Activated naive CD8-positive, alpha-beta T cell treated with anti-CD3 and anti-CD28 coated beads, Interleukin-2, amount 10 ng/mL, durations not matched to agents 7 days and 5 days (primary cell): ENCODE results near the gene ANKRD10. TPM values are rescaled to one million over a fixed set of nuclear protein-coding genes. Genes with fewer than 3 reads are reported as not detected.

Source experiments
- ATAC-seq: fragments of 150-1000 bp; cut with Tn5 transposase; one replicate; pipeline ENCODE4 v1.10.0; 2021; ENCODE audit warnings: low read depth, moderate library complexity
- POLR2A ChIA-PET: fragments of 350-600 bp; sonication (Branson Sonifier 250); formaldehyde crosslinking; loops from one replicate; lab custom pipeline; 2021; ENCODE audit warnings: antibody characterized with exemption; lab: Charles Lee
- DNase-seq: peaks from one replicate; pipeline ENCODE4 v3.0.0; 2021
- H3K27ac Mint-ChIP-seq: one replicate; pipeline ENCODE4 v1.8.0; 2022; ENCODE audit warnings: mild to moderate bottlenecking, mixed read lengths
- H3K27me3 Mint-ChIP-seq: one replicate; pipeline ENCODE4 v1.8.0; 2022; ENCODE audit warnings: mild to moderate bottlenecking, moderate library complexity, mixed read lengths
- H3K36me3 Mint-ChIP-seq: one replicate; pipeline ENCODE4 v1.8.0; 2021; ENCODE audit warnings: mild to moderate bottlenecking, mixed read lengths
- H3K4me1 Mint-ChIP-seq: one replicate; pipeline ENCODE4 v1.8.0; 2021; ENCODE audit warnings: mixed read lengths
- H3K4me3 Mint-ChIP-seq: one replicate; pipeline ENCODE4 v1.8.0; 2022; ENCODE audit warnings: mild to moderate bottlenecking, moderate library complexity, mixed read lengths
- H3K9me3 Mint-ChIP-seq: one replicate; pipeline ENCODE4 v1.8.0; 2021; ENCODE audit warnings: mixed read lengths
- total RNA-seq, 2 experiments: library from RNA; stranded (reverse); gene quantifications; one replicate each; pipeline ENCODE4 v1.2.3, GENCODE V29; 2021

Gene ANKRD10
- total RNA-seq, 2 experiments from 2014 or later, result 117 to 119 TPM

DNA sequence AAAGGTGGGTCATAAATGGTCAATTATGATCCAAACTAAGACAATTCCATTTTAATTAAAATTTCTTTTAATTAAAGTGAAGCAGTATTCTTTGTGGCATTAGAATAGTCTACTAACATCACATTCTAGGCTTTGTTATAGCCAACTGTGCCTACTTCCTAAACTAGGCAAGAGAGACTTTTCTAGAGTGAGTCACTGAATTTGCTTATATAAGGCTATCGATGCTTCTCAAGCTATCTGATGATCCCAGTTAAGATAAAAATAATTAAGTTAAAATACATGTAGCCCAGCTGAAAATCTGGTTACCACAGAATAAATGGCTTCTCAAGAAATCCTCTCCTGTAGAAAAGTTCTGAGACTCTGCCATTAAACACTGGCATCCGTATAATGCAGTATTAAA lies 12.5 kb downstream of the ANKRD10 start:
- DNase-seq (no peak), ATAC-seq (no peak)
- H3K4me3 Mint-ChIP-seq, result no peak overlapping the region
- H3K27me3 Mint-ChIP-seq, result no peaks in the 10 kb centered on the region
- no peak overlapping the region for H3K27ac Mint-ChIP-seq
- peaks cover 29% of the 10 kb centered on the region for H3K36me3 Mint-ChIP-seq
- peaks cover 10% of the 10 kb centered on the region for H3K4me1 Mint-ChIP-seq
- H3K9me3 Mint-ChIP-seq, result no peaks in the 10 kb centered on the region
- POLR2A ChIA-PET, result no interaction called here

DNA sequence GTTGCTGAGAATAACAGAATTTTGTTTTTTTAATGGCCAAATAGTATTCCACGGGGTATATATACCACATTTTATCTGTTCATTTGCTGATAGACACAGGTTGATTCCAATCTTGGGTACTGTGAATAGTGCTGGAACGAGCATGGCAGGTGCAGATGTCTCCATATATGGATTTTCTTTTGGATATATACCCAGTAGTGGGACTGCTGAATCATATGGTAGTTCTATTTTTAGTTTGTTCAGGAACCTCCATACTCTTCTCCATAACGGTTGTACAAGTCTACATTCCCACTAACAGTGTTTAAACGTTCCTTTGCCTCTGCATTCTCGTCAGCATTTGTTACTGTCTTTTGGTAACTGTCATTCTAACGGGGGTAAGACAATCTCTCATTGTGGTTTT lies 17.3 kb downstream of the ANKRD10 start:
- no peaks in the 10 kb centered on the region for H3K27me3 Mint-ChIP-seq
- no peak overlapping the region for H3K27ac Mint-ChIP-seq
- H3K4me3 Mint-ChIP-seq, result no peak overlapping the region
- H3K36me3 Mint-ChIP-seq, result peaks cover 16% of the 10 kb centered on the region
- DNase-seq (no peak), ATAC-seq (no peak)
- peaks cover 3% of the 10 kb centered on the region for H3K4me1 Mint-ChIP-seq
- no peaks in the 10 kb centered on the region for H3K9me3 Mint-ChIP-seq
- POLR2A ChIA-PET, result no interaction called here

DNA sequence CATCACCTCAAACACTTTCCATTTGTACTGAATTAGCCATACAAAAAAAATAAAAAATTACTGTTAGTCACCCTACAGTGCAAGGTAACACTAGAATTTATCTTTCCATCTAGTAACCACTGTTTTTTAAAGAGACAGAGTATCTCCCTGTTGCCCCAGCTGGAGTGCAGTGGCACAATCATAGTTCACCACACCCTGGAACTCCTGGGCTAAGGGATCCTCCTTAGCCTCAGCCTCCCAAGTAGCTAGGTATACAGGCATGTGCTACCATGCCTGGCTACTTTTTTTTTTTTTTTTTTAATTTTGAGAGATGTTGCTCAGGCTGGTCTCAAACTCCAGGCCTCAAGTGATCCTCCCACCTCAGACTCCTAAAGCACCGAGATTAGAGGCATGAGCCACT lies 17.9 kb downstream of the ANKRD10 start:
- no peak overlapping the region for H3K27ac Mint-ChIP-seq

DNA sequence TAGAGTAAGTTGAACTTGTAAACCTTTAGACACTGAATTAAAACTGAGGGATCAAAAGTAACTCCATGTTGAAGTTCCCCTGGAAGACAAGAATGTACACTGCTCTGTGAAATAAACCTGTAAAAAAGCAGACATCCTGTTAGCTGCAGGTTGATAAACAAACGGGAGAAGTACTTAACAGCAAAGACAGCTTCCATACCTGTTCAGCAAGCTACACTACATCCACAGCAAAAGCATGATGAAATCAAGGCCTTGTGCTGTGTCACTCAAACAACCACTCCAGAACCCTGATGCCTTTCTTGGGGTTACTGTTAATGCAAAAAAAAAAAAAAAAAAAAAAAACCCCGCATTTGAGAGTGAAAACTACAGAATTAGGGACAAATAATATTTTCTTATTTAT lies 20.8 kb downstream of the ANKRD10 start:
- Mint-ChIP-seq H3K4me1 (peaks cover 3% of the 10 kb centered on the region), H3K36me3 (peaks cover 15% of the 10 kb centered on the region), H3K9me3 (no peaks in the 10 kb centered on the region), H3K27me3 (no peaks in the 10 kb centered on the region), H3K27ac (peak overlapping the region; percentile 65), H3K4me3 (no peak overlapping the region)
- ATAC-seq (no peak), DNase-seq (no peak)
- POLR2A ChIA-PET, result no interaction called here

More for the DNA sequence above, 17.9 kb downstream of the ANKRD10 start:
- ATAC-seq (no peak), DNase-seq (no peak)
- H3K4me3 Mint-ChIP-seq, result no peak overlapping the region
- H3K27me3 Mint-ChIP-seq, result no peaks in the 10 kb centered on the region
- peaks cover 3% of the 10 kb centered on the region for H3K4me1 Mint-ChIP-seq
- H3K36me3 Mint-ChIP-seq, result peaks cover 19% of the 10 kb centered on the region
- H3K9me3 Mint-ChIP-seq, result no peaks in the 10 kb centered on the region
- POLR2A ChIA-PET, result no interaction called here

DNA sequence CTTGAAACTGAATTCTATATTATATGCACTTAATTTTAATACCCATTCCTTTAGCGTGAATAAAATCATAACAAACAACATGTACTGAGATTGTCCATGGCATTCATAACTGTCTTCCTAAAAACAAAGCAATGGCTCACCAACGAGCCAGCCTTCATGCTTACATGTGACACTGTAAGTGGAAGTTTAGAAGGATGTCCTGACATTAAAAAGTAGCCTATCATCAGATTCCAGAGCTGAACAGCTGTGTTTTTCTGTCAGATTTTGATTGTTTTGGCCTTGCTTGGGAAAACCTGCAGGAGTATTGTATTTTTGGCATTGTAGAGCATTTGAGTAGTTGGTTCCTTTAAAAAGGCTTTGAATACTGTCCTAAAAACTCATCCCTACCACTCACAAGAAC lies 21.3 kb downstream of the ANKRD10 start:
- H3K27ac Mint-ChIP-seq, result peak overlapping the region; percentile 65
- ATAC-seq (no peak), DNase-seq (no peak)
- H3K36me3 Mint-ChIP-seq, result peaks cover 15% of the 10 kb centered on the region
- H3K4me1 Mint-ChIP-seq, result peaks cover 3% of the 10 kb centered on the region
- no peaks in the 10 kb centered on the region for H3K27me3 Mint-ChIP-seq
- H3K9me3 Mint-ChIP-seq, result no peaks in the 10 kb centered on the region
- POLR2A ChIA-PET, result no interaction called here
- H3K4me3 Mint-ChIP-seq, result no peak overlapping the region

DNA sequence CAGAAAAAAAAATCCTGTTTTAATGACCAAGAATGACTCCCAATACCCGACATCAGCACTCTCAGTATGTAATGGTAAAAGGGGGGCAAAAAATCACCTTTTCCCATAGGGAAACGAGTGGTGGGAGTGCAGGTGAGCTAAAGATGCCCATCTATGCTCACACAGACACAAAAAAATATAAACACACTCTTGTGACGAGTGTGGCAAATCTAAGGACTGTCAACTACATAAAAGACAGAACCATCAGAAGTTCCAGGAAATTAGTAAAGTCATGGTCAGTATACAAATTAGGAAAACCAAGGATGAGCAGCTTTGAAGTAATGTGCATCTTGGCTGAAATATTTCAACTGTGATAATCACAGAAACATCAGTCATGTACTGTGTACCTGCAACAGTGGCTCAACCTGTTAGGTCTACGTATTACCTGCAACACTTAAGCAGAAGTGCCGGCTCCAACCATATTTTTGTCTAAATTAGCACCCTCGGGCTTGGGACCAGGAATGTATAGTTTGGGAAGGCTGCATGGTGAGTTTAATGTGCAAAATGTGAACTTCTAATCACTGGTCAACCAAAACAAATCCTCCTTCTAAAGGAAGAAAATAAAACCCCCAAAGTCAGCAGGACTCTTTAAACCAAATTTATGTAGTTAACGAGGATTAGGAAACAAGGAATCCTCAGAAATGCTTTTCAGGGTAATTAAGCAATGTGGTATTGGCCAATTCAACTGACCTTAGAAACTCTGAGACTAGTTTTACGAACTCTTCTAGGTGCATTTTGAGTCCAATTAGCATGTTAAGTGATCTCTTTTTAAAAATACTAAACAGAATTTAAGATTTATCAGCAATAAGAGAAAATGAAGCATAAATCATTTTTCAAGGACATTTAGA lies 24.3 kb downstream of the ANKRD10 start:
- Mint-ChIP-seq H3K36me3 (peaks cover 9% of the 10 kb centered on the region), H3K4me3 (no peak overlapping the region), H3K27ac (no peak overlapping the region), H3K9me3 (no peaks in the 10 kb centered on the region), H3K4me1 (peaks cover 1% of the 10 kb centered on the region), H3K27me3 (no peaks in the 10 kb centered on the region)
- DNase-seq (no peak), ATAC-seq (no peak)
- POLR2A ChIA-PET, result no interaction called here

DNA sequence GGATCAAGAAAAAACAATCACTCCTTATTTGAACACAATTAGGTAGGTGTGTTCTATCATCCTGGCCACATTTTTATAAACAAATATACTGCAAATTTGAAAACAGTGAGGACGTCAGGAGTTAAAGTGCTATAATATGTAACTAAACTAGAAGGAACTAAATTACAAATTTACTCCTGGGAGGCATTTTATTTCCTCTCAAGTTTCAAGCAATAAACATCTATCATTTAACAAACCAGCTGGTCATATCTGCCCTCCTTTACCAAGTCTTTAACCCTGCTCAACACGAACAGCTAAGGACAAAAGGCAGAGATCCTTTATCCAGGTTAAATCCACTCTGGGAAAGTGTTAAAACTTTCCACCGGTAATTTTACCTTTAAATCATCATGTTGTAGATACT lies 26.5 kb downstream of the ANKRD10 start:
- DNase-seq (no peak), ATAC-seq (no peak)
- POLR2A ChIA-PET, result no interaction called here
- H3K4me3 Mint-ChIP-seq, result no peak overlapping the region
- H3K27ac Mint-ChIP-seq, result no peak overlapping the region
- H3K27me3 Mint-ChIP-seq, result no peaks in the 10 kb centered on the region
- peaks cover 7% of the 10 kb centered on the region for H3K36me3 Mint-ChIP-seq
- peaks cover 10% of the 10 kb centered on the region for H3K4me1 Mint-ChIP-seq
- no peaks in the 10 kb centered on the region for H3K9me3 Mint-ChIP-seq

DNA sequence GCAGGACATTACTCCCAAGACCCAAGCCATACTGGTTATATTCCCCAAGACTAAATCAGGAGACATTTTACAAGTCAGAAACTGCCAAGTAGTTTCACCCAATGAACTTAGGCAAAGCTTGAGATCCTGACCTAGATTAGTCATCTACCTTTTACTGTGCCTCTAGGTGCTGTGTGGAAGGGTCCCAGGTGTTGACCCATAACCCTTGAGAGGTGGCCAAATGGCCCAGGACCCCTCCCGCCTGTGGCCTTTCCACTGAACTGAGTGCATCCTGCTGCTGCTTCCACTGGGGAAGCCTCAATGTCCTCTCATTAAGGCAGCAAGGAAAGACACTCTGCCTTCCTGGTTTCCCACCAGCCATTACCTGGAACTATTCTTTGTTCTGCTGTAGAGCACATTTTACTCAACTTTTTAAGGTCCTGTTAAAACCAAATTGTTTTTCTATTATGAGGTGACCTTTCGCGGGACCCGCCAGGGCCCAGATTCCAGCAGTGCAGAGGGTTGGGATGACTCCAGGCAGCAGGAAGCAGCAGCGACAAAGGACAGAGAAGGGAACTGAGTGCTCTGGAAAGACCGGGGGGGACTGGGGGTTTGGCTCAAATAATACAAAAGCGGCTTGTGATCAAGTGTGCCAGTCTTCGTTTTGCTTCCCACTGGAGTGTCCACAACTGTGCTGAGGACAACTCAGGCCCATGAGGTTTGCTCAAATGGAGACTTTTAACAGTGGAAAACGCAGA lies 27.1 kb downstream of the ANKRD10 start:
- ATAC-seq, result no peak
- H3K36me3 Mint-ChIP-seq, result peaks cover 4% of the 10 kb centered on the region

DNA sequence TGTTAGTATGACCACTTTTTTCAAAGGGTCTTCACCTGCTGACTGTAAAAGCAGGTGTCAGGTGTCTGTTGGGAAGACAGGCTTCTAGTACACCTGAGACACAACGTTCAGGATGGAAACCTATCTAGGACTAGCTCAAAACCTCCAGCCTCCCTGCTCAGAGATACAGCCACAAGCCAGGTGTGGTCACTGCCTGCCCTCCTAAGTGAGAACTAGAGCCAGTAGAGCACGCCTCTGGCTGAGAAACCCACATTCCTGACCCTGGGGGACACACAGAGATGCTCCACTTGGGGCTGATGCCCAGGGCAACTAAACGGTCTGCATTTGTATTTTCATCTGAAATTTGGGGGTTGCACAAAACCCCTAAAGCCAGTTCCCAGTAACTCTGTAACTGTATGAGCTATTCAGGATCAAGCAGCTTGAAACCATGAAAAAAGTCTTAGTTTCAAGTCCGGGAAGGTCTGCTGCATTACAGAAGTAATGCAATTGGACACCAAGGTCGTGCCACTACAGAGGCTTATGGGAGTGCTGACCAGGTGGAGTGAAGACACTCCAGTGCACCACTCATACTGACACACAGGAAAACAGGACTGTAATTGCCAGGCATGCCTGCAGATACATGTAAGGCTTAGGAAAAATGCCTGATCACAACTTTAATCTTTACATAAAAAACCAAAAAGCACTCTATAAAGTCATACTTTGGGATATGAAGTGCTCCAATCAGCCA lies 27.8 kb downstream of the ANKRD10 start:
- no peak for ATAC-seq
- POLR2A ChIA-PET, result no interaction called here
- Mint-ChIP-seq H3K27me3 (no peaks in the 10 kb centered on the region), H3K27ac (no peak overlapping the region), H3K9me3 (no peaks in the 10 kb centered on the region), H3K36me3 (no peaks in the 10 kb centered on the region), H3K4me1 (peaks cover 13% of the 10 kb centered on the region), H3K4me3 (no peak overlapping the region)
- no peak for DNase-seq

More for the DNA sequence above, 27.1 kb downstream of the ANKRD10 start:
- H3K9me3 Mint-ChIP-seq, result no peaks in the 10 kb centered on the region
- POLR2A ChIA-PET, result no interaction called here
- H3K4me3 Mint-ChIP-seq, result no peak overlapping the region
- H3K27me3 Mint-ChIP-seq, result no peaks in the 10 kb centered on the region
- DNase-seq, result no peak
- H3K27ac Mint-ChIP-seq, result no peak overlapping the region
- H3K4me1 Mint-ChIP-seq, result peaks cover 10% of the 10 kb centered on the region

DNA sequence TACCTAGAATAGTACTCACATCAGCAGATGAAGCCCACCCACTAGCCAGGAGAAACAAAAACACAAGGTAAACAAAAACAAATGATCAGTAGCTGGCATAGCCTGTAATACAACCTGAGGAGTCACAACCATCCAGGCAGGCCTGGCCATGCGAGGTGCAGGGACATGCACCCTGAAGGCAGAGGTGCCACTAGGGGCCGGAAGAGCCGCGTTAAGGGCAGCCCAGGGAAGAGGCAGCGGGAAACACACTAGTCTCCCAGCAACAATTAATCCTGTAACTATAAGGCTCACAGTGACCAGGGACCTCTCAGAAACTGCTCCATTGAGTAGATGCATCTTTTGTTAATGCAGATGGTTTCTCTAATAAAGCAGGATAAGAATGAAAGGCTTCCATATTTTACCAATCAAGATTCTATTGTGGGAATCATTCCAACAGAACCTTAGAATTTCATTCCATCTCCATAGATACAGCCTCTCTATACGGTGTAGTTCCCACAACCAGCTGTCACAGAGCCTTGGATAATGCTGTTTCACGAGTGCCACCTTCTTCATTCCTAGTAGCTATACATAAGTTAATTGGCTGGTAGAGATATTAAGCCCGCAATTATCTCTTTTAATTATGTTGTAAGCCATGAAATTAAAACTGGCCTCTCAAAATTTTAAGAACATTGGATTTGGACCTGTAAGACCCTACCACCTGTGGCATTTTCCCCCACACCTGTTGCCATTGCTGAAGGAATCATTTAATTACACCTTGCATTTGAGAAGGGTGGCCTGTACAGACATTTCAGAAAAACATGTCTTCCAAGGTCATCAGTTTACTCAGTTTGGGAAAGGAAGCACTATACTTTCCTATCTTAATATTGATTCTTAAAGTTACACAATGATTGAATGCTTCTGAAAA lies 28.7 kb downstream of the ANKRD10 start:
- Mint-ChIP-seq H3K9me3 (no peaks in the 10 kb centered on the region), H3K36me3 (no peaks in the 10 kb centered on the region), H3K27ac (no peak overlapping the region), H3K4me1 (peaks cover 13% of the 10 kb centered on the region), H3K27me3 (no peaks in the 10 kb centered on the region), H3K4me3 (no peak overlapping the region)
- POLR2A ChIA-PET, result interaction anchor here (1.1 kb wide), 1 partner anchor 171 kb away, joined by 3 read pairs; no protein-coding TSS in a partner anchor
- ATAC-seq (no peak), DNase-seq (no peak)

DNA sequence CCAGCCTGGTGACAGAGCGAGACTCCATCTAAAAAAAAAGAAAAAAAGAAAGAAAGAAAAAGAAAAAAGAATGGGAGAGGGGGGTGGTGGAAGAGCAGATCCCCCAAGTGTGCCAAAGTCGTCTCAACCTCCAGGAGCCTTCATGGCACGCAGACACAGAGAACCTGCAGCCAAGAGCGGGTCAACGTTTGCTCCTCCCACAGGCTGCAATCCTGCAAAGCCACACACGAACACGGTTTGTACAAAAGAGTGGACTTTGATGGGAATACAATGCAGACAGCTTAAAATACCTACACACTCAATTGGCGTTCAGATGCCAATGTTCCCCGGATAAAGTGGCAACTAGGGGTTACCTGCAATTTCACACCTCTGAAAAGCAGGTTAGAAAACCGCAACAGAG lies 29.4 kb downstream of the ANKRD10 start:
- H3K27ac Mint-ChIP-seq, result no peak overlapping the region
- DNase-seq, result no peak
- peaks cover 13% of the 10 kb centered on the region for H3K4me1 Mint-ChIP-seq
- H3K36me3 Mint-ChIP-seq, result no peaks in the 10 kb centered on the region
- no peak for ATAC-seq
- H3K9me3 Mint-ChIP-seq, result no peaks in the 10 kb centered on the region
- POLR2A ChIA-PET, result interaction anchor here (1.1 kb wide), 1 partner anchor 170 kb away, joined by 3 read pairs; no protein-coding TSS in a partner anchor
- H3K27me3 Mint-ChIP-seq, result no peaks in the 10 kb centered on the region
- H3K4me3 Mint-ChIP-seq, result no peak overlapping the region

DNA sequence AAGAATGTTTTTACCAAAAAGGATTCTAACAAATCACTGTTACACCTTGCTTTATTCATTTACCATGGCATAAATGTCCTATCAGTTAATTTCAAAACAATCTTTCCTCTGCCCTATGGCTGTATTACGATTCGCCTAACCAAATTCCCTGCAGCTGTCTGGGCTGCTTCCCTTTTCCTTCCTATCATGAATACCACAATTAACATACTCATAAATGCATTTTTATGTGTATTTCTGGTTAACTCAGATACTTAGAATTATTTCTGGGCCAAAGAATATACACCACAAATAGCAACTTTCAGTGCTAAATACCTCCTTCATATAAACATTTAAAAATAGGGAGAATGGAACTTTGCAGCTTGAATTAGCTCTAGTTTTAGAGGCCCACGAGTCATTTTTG lies 30.4 kb downstream of the ANKRD10 start:
- H3K36me3 Mint-ChIP-seq, result no peaks in the 10 kb centered on the region
- POLR2A ChIA-PET, result no interaction called here
- no peaks in the 10 kb centered on the region for H3K27me3 Mint-ChIP-seq
- ATAC-seq (no peak), DNase-seq (no peak)
- H3K4me3 Mint-ChIP-seq, result no peak overlapping the region
- no peaks in the 10 kb centered on the region for H3K9me3 Mint-ChIP-seq
- no peak overlapping the region for H3K27ac Mint-ChIP-seq
- peaks cover 13% of the 10 kb centered on the region for H3K4me1 Mint-ChIP-seq
